ENCODE measurements around the gene PAQR7.
A peak's percentile ranks its signal among the peaks of the same experiment; 100 is the strongest.

PAQR7 gene

DNA sequence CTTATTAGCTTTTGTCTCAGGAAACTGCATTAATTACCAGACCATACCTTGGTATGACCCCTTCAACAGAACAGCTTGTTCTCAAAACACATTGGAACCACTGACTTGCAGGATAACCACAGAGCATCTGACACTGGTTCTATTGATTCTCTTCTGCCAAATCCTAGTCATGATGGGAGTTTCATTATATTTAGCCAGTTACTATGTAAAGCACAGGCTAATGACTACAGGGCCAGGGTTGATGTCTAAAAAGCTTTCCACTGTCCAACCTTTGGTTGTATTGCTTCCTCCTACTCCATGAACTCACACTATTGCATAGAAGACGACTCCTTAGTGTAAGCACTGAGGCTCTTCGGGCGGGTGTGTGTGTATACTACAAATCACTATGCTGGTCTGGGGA lies 27.0 kb upstream of the PAQR7 start:
- DNase-seq, result no peak

- no peak for DNase-seq
Observed at GRCh38 chr1:25900219-25900618, 24.7 kb upstream of the PAQR7 start.

GRCh38 chr1:25899792-25900191 lies 24.3 kb upstream of the PAQR7 start:
- no peak for DNase-seq

- DNase-seq, result no peak
Observed at GRCh38 chr1:25898223-25899015, 22.9 kb upstream of the PAQR7 start.

DNA sequence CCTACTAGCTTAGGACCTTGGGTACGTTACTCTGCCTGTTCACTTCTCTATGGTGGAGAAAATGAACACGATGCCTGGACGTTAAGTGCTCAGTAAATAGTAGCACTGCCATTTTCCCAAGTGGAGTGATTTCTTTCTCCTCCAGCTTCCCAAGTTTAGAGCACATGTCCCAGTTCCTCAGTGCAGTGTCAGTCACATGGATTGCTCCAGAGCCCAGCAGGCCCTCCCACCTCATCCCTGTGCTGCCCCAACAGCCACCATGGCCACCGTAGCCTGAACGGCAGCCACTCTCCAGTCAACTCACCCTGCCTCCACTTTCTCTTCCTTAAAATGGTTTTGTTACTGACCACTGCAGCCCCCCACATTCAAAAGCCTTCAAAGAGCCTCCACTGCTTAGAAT lies 22.2 kb upstream of the PAQR7 start:
- DNase-seq, result no peak

- no peak for DNase-seq
Observed at GRCh38 chr1:25896266-25896665, 20.8 kb upstream of the PAQR7 start.

- peak; percentile 93 for DNase-seq
Observed at GRCh38 chr1:25895365-25895990, 20.0 kb upstream of the PAQR7 start.

GRCh38 chr1:25893116-25893515 lies 17.6 kb upstream of the PAQR7 start:
- DNase-seq, result no peak

GRCh38 chr1:25891606-25892005 lies 16.1 kb upstream of the PAQR7 start:
- DNase-seq, result no peak

GRCh38 chr1:25890239-25891034 lies 14.9 kb upstream of the PAQR7 start:
- DNase-seq, result no peak

GRCh38 chr1:25889470-25889869 lies 14.0 kb upstream of the PAQR7 start:
- DNase-seq, result no peak

- no peak for DNase-seq
Observed at GRCh38 chr1:25888426-25888987, 13.0 kb upstream of the PAQR7 start.

- DNase-seq, result no peak
Observed at GRCh38 chr1:25885602-25886001, 10.1 kb upstream of the PAQR7 start.

- DNase-seq, result no peak
Observed at GRCh38 chr1:25881266-25881665, 5.8 kb upstream of the PAQR7 start.

GRCh38 chr1:25880518-25880917 lies 5.0 kb upstream of the PAQR7 start:
- no peak for DNase-seq

DNA sequence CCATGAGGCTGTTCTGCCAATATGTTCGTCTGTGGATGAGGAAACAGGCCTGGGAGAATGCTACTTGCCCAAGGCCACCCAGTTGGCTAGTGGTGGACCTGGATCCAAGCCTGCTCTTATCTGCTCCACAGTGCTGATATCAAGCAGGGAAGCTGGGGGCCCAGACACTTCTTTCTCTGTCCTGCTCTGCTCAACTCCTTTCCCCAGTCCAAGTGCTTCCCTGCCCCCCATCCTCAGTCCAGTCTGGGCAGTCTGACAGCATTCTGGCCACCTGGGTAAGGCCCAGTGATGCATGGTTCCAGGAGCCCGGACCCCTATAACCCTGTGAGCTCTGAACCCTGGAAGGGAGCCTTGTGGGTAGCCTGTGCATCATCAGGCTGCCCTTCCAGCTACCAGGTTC lies 4.2 kb upstream of the PAQR7 start:
- no peak for DNase-seq

DNA sequence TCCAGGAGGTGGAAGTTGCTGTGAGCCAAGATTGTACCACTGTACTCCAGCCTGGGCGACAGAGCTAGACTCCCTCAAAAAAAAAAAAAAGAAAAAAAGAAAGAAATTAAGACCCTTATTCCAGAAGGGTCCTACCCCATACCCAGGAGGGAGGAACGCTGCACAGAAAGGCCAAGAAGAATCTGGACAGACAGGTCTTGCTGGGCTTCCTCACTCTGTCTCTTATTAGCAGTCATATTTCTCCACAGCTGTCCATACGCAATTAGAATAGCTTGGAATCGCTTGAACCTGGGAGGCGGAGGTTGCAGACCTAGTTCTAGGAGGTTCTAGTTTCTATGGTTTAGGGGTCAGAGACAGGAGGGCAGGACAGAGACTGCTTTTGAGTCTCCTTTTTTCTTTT lies 3.2 kb upstream of the PAQR7 start:
- DNase-seq, result no peak

DNA sequence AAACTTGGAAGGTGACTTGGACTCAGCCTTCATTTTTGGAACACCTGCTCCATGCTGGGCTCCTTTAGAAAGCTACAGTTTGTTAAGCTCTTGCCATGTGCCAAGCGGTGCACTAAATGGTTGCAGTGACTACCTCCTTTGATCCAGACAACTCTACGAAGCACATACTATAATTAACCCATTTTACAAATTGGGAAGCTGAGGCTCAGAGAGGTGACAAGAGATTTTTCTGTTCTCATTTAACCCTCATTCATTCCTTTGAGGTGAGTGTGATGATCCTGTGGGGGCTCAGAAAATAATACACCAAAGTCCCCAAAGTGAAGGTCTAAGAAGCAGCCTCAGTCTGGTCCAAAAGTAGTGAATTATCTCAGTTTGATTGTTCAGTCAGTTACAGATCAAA lies 1.6 kb upstream of the PAQR7 start:
- no peak for DNase-seq

- DNase-seq, result no peak
Observed at GRCh38 chr1:25876693-25877077, 1.2 kb upstream of the PAQR7 start.

DNA sequence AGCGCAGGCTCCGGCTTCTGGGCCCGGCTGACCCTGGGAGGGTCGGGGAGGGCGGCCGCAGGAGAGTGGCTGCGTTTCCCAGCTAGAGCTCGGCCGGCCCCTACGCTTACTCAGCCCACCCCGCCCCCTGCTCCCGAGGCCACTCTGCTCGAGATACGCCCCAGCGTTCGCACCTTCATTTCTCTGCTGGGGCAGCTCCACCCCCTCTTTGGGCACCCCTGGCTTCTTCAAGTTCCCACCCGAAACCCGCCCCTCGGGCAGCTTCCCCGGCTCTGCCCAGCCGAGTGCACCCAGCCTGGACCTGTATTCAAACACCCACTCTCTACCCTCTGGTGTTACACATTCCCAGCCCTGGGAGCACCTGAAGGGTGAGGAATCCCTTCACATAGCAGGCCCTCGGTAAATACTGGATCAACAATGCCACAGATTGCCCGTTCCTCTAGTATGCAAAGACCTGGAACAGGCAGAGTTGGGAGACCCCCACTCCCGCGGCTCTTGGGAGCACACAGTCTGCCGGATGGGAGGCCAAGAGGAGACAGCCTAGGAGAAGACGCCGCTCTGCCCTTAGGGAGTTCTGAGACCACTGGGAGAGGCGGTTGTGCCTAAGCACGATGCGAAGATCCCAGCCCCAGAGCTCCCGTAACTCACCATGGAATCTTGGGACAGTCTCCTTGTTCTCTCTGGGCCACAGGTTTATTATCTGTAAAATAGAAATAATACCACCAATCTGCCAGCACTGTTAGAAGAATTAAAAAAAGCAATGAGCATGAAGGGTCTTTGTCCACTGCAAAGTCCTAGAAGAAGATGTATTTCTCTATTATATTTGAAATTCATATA lies 566 bp upstream of the PAQR7 start:
- DNase-seq, result no peak

DNA sequence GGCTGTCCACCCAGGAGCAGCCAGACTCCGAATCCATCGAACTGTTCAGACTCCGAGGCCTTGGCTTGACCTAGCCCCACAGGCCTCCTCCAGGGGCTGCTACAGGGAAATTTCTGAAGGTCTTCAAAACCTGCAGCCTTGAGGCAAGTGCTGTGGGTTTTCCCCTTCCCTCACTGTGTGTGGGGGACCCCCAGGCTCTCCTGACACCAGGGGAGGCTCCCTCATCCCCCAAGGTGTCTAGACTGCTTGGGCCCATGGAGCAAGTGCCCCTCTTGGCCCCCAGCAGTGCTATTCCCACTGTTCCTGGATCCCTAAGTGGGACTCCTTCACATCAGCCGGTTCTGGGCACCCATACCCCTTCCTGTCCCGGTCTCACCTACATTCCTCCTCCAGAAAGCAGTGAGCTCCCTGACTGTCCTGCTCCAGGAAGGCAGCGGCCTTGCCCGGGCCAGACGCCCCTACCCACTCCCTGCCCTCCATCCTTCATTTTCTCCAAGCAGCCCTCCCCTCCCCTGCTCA lies 814 bp downstream of the PAQR7 start:
- DNase-seq, result no peak

DNA sequence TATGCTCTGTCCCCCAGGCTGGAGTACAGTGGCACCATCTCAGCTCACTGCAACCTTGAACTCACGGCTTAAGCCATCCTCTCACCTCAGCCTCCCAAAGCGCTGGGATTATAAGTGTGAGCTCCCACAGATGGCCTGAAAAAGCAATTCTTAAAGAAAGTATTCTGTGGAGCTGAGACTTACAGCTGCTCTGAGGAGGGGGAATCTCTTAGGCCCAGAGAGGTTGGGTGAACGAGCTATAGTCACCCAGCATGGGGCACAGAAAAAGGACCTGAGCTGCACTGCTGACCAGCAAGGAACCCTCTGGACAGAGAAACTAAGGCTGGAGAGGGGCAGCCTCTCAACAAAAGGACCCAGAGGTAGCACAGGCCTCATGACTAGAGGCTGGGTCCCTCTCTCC lies 1.3 kb downstream of the PAQR7 start:
- DNase-seq, result no peak

GRCh38 chr1:25873120-25873519 lies 2.4 kb downstream of the PAQR7 start:
- no peak for DNase-seq

All from NCI-H1694 treated with DMSO at 0.1 percent for 48 hours (cell line).